Measurements from ENCODE around the gene IRX4. TPM values are rescaled to one million over a fixed set of nuclear protein-coding genes. Genes with fewer than 3 reads are reported as not detected.

IRX4 gene
- total and polyA plus RNA-seq, 7 donors = 0.05 to 0.65 (median 0.48) TPM; not detected in 4

DNA sequence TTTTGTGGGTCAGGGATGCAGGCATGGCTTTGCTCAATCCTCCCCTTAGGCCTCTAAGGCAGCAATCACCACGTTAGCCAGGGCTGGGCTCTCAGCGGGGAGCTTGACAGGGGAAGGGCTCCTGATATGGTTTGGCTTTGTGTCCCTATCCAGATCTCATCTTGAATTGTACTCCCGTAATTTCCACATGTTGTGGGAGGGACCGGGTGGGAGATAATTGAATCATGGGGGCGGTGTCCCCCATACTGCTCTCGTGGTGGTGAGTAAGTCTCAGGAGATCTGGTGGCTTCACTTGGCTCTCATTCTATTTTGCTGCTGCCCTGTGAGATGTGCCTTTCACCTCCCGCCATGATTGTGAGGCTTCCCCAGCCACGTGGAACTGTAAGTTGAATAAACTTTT is 11.5 kb upstream of the IRX4 start:
- Histone ChIP-seq H3K4me3 (no peak overlapping the region), H3K36me3 (ENCODE audit: insufficient read depth in 1 of 2, low read depth in 1 of 2) (no peaks in the 10 kb centered on the region), H3K4me1 (no peaks in the 10 kb centered on the region), H3K27ac (no peak overlapping the region), H3K27me3 (ENCODE audit: insufficient read depth in 3 of 3, low read length in 2 of 3) (peaks cover 0 to 27% (median 5%) of the 10 kb centered on the region in 3 donors), H3K9me3 (no peaks in the 10 kb centered on the region)
- ATAC-seq (no peak), DNase-seq (peak in 1 of 2 donors; percentile 3)
- no peak for TF ChIP-seq CTCF (IDR thresholded peaks at IDR 0.05)
- intact Hi-C loops (cut with DNase I) = no loop called here
- WGBS, 3 donors = 75 to 80% (median 77%) methylated on average over 8 of the region's 8 CpGs

DNA sequence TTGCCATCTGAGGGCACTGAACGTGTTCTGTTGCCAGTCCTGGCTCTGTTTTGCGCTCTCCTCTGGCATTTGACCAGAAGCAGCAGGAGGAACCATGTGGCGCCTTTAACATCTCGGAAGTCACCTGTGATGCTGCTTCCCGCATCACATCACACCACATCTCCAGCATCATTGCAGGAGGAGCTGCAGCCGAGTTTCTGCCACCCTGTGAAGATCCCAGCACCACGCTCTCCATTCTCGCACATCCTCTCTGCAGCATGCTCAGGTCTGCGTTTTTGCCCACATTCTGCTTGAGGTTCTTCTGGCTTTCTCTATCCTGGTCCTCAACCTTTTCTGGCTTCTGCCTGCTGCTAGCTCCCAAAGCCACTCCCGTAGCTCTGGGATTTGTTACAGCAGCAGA is 11.0 kb upstream of the IRX4 start:
- Histone ChIP-seq H3K27me3 (ENCODE audit: insufficient read depth in 3 of 3, low read length in 2 of 3) (peaks cover 0 to 30% (median 3%) of the 10 kb centered on the region in 3 donors), H3K27ac (no peak overlapping the region), H3K4me3 (no peak overlapping the region), H3K9me3 (no peaks in the 10 kb centered on the region), H3K36me3 (ENCODE audit: insufficient read depth in 1 of 2, low read depth in 1 of 2) (no peaks in the 10 kb centered on the region), H3K4me1 (no peaks in the 10 kb centered on the region)
- peak in 1 of 2 donors; percentile 4 for DNase-seq
- no peak for ATAC-seq
- 75 to 80% (median 78%) methylated on average over 10 of the region's 10 CpGs for WGBS, 3 donors
- intact Hi-C loops (cut with DNase I) = no loop called here
- no peak for TF ChIP-seq CTCF (IDR thresholded peaks at IDR 0.05)

DNA sequence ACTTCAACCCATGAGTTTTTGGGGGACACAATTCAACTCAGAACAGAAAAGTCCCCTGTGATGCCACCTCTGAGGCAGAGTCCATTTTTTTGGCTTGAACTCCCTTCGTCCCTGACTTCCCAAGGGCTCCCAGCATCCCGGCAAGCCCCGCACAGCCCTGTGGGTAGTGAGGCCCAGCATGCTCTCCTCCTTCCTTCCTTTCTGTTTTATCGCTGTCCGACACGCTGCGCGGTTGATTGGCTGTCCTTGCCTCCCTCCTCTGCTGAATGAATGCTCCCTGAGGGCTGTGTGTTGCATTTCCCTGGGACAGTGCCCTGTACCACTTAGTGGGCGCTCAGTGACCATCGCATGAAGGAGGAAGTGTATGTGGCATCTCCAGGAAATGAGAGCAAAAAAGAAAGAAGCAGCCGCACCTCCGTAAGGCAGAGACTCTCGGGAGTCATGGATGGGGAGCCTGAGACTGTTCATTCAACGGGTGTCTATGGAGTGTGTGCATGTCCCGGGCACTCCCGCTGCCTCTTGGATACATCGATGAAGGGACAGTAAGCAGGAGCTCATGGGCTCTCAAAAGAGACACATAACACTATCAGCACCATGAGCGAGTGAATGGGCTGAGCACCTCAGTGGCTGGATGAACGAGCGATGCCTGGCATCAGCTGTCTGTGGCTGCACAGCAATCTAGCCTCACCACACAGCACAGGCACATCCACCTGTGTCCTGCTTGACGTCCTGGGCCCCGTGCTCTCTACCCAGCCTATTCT is 10.1 kb upstream of the IRX4 start:
- ATAC-seq = no peak
- Histone ChIP-seq H3K27ac (no peak overlapping the region), H3K9me3 (no peaks in the 10 kb centered on the region), H3K4me3 (no peak overlapping the region), H3K36me3 (ENCODE audit: insufficient read depth in 1 of 2, low read depth in 1 of 2) (no peaks in the 10 kb centered on the region), H3K27me3 (ENCODE audit: insufficient read depth in 3 of 3, low read length in 2 of 3) (peaks cover 0 to 39% (median 6%) of the 10 kb centered on the region in 3 donors), H3K4me1 (no peaks in the 10 kb centered on the region)
- 84 to 87% (median 85%) methylated on average over 22 of the region's 22 CpGs for WGBS, 3 donors
- intact Hi-C loops (cut with DNase I) = no loop called here
- peak in 1 of 2 donors; percentile 10 for DNase-seq
- TF ChIP-seq CTCF (IDR thresholded peaks at IDR 0.05) = no peak

DNA sequence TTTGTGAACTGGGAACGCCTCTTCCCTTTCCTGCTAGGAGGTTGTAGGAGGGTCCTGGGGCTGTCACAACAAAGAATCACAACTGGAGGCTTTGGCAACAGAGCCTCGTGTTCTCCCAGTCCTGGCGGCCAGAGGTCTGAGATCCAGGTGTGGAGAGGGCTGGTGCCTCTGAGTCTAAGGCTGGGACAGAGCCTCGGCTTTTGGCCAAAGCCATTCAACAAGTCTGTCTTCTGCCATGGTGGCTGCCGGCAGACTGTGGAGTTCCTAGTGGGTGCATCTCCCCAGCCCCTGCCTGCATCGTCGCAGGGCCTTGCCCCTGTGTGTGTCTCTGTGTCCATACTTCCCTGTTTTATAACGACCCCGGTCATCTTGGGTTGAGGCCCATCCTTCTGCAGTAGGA is 9.5 kb upstream of the IRX4 start:
- Histone ChIP-seq H3K4me1 (no peaks in the 10 kb centered on the region), H3K4me3 (no peak overlapping the region), H3K27ac (no peak overlapping the region), H3K36me3 (ENCODE audit: insufficient read depth in 1 of 2, low read depth in 1 of 2) (no peaks in the 10 kb centered on the region), H3K27me3 (ENCODE audit: insufficient read depth in 3 of 3, low read length in 2 of 3) (peaks cover 0 to 45% (median 7%) of the 10 kb centered on the region in 3 donors), H3K9me3 (no peaks in the 10 kb centered on the region)
- ATAC-seq = no peak
- DNase-seq = peak in 1 of 2 donors; percentile 39
- intact Hi-C loops (cut with DNase I) = no loop called here
- no peak for TF ChIP-seq CTCF (IDR thresholded peaks at IDR 0.05)
- WGBS, 3 donors = 68 to 73% (median 71%) methylated on average over 9 of the region's 9 CpGs
